K562 (cell line): ENCODE data around the gene TCHP. TPM values are rescaled to one million over a fixed set of nuclear protein-coding genes. Genes with fewer than 3 reads are reported as not detected.

Source experiments
- ILF3 ChIP-seq: fragments of 450-650 bp; IDR thresholded peaks from 2 replicates; pipeline ENCODE4 v1.6.1; 2018; ENCODE audit warnings: antibody characterized with exemption, mild to moderate bottlenecking, moderate library complexity, borderline replicate concordance
- KDM4B ChIP-seq, 2 experiments: fragments of 450-650 bp in 1 of 2; sonication (generic) in 1 of 2; IDR thresholded peaks; 2 replicates each; pipeline ENCODE4 v1.6.1; 2016 to 2017; ENCODE audit warnings: borderline replicate concordance in 2 of 2, antibody characterized with exemption in 1 of 2, low read depth in 1 of 2, mild to moderate bottlenecking in 1 of 2
- polyA plus RNA-seq, 8 experiments: library from polyadenylated mRNA; depleted of rRNA in 4 of 8; stranded (reverse) in 5 of 8; unstranded in 3 of 8; fragments of >200 nt; fragmentation: Nextera tagmentation in 2 of 8; fragmentation: Illumina TruSeq in 1 of 8; extraction: Ambion mirVana in 2 of 8; extraction: Trizol in 1 of 8; gene quantifications; 2 replicates each; pipeline versions ENCODE4 v1.2.1 to v1.2.3, GENCODE V29; 2011 to 2014; ENCODE audit warnings: inconsistent platforms in 1 of 8, missing spikeins in 1 of 8
- total RNA-seq, 7 experiments: library from RNA; depleted of rRNA in 6 of 7; stranded (reverse); fragments of >200 nt in 6 of 7; fragmentation: Illumina TruSeq in 2 of 7; extraction: Trizol in 2 of 7; gene quantifications; 2 replicates each; pipeline versions ENCODE4 v1.2.1 to v1.2.3, GENCODE V29; 2011 to 2021; ENCODE audit warnings: low replicate concordance in 1 of 7
- TF ChIP-seq, protein P1 (sequence below): sonication (generic); formaldehyde crosslinking; IDR thresholded peaks from 2 replicates; pipeline ENCODE4 v1.8.0; 2023; ENCODE audit warnings: mild to moderate bottlenecking, missing genetic modification reagents
- TF ChIP-seq, protein P2 (sequence below): fragments of 450-650 bp; IDR thresholded peaks from 2 replicates; pipeline ENCODE4 v1.6.1; 2018; ENCODE audit not compliant: partially characterized antibody
- TF ChIP-seq, protein P3 (sequence below): fragments of 450-650 bp; conservative IDR thresholded peaks from 2 replicates; pipeline ENCODE4 v1.6.1; 2016; ENCODE audit warnings: missing genetic modification characterization, low read depth, mild to moderate bottlenecking, control low read depth, missing compliant biosample characterization
- TF ChIP-seq, protein P4 (sequence below): fragments of 450-650 bp; IDR thresholded peaks from 2 replicates; pipeline ENCODE4 v1.6.1; 2016; ENCODE audit warnings: mild to moderate bottlenecking

The TCHP gene
- total and polyA plus RNA-seq, 9 of the 15 experiments (the other 6 are each of a cell fraction or from before 2014, with no cell fraction given), result 3.4 to 30.4 (median 19.7) TPM

DNA sequence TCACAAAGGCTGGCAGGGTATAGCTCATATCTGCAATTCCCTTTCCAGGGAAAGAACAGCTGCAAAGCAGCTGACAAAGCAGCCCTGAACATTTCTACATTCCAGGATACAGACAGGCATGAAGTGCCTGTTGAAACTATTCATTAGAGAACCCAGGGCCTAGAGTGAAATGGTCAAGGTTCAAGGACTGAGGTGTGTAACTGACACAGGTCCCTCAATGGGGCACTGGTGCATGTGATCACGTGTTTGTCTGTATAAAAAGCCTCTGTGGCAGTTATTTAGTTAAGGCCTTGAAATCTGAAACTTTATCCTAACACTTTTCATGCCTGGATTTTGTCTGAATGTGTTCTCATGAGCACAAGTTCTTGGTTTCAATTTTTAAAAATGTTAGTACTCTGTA lies 49.0 kb downstream of the TCHP start (continued):
- TF ChIP-seq, protein P1, sequence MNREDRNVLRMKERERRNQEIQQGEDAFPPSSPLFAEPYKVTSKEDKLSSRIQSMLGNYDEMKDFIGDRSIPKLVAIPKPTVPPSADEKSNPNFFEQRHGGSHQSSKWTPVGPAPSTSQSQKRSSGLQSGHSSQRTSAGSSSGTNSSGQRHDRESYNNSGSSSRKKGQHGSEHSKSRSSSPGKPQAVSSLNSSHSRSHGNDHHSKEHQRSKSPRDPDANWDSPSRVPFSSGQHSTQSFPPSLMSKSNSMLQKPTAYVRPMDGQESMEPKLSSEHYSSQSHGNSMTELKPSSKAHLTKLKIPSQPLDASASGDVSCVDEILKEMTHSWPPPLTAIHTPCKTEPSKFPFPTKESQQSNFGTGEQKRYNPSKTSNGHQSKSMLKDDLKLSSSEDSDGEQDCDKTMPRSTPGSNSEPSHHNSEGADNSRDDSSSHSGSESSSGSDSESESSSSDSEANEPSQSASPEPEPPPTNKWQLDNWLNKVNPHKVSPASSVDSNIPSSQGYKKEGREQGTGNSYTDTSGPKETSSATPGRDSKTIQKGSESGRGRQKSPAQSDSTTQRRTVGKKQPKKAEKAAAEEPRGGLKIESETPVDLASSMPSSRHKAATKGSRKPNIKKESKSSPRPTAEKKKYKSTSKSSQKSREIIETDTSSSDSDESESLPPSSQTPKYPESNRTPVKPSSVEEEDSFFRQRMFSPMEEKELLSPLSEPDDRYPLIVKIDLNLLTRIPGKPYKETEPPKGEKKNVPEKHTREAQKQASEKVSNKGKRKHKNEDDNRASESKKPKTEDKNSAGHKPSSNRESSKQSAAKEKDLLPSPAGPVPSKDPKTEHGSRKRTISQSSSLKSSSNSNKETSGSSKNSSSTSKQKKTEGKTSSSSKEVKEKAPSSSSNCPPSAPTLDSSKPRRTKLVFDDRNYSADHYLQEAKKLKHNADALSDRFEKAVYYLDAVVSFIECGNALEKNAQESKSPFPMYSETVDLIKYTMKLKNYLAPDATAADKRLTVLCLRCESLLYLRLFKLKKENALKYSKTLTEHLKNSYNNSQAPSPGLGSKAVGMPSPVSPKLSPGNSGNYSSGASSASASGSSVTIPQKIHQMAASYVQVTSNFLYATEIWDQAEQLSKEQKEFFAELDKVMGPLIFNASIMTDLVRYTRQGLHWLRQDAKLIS, result no peak
- TF ChIP-seq KDM4B (IDR thresholded peaks at IDR 0.05; ENCODE audit: borderline replicate concordance in 2 of 2, low read depth in 1 of 2) (no peak), ILF3 (no peak)
- TF ChIP-seq, protein P2, sequence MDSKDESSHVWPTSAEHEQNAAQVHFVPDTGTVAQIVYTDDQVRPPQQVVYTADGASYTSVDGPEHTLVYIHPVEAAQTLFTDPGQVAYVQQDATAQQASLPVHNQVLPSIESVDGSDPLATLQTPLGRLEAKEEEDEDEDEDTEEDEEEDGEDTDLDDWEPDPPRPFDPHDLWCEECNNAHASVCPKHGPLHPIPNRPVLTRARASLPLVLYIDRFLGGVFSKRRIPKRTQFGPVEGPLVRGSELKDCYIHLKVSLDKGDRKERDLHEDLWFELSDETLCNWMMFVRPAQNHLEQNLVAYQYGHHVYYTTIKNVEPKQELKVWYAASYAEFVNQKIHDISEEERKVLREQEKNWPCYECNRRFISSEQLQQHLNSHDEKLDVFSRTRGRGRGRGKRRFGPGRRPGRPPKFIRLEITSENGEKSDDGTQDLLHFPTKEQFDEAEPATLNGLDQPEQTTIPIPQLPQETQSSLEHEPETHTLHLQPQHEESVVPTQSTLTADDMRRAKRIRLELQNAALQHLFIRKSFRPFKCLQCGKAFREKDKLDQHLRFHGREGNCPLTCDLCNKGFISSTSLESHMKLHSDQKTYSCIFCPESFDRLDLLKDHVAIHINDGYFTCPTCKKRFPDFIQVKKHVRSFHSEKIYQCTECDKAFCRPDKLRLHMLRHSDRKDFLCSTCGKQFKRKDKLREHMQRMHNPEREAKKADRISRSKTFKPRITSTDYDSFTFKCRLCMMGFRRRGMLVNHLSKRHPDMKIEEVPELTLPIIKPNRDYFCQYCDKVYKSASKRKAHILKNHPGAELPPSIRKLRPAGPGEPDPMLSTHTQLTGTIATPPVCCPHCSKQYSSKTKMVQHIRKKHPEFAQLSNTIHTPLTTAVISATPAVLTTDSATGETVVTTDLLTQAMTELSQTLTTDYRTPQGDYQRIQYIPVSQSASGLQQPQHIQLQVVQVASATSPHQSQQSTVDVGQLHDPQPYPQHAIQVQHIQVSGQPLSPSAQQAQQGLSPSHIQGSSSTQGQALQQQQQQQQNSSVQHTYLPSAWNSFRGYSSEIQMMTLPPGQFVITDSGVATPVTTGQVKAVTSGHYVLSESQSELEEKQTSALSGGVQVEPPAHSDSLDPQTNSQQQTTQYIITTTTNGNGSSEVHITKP, result no peak
- TF ChIP-seq, protein P3, sequence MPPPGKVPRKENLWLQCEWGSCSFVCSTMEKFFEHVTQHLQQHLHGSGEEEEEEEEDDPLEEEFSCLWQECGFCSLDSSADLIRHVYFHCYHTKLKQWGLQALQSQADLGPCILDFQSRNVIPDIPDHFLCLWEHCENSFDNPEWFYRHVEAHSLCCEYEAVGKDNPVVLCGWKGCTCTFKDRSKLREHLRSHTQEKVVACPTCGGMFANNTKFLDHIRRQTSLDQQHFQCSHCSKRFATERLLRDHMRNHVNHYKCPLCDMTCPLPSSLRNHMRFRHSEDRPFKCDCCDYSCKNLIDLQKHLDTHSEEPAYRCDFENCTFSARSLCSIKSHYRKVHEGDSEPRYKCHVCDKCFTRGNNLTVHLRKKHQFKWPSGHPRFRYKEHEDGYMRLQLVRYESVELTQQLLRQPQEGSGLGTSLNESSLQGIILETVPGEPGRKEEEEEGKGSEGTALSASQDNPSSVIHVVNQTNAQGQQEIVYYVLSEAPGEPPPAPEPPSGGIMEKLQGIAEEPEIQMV (tag), result no peak
- TF ChIP-seq, protein P4, sequence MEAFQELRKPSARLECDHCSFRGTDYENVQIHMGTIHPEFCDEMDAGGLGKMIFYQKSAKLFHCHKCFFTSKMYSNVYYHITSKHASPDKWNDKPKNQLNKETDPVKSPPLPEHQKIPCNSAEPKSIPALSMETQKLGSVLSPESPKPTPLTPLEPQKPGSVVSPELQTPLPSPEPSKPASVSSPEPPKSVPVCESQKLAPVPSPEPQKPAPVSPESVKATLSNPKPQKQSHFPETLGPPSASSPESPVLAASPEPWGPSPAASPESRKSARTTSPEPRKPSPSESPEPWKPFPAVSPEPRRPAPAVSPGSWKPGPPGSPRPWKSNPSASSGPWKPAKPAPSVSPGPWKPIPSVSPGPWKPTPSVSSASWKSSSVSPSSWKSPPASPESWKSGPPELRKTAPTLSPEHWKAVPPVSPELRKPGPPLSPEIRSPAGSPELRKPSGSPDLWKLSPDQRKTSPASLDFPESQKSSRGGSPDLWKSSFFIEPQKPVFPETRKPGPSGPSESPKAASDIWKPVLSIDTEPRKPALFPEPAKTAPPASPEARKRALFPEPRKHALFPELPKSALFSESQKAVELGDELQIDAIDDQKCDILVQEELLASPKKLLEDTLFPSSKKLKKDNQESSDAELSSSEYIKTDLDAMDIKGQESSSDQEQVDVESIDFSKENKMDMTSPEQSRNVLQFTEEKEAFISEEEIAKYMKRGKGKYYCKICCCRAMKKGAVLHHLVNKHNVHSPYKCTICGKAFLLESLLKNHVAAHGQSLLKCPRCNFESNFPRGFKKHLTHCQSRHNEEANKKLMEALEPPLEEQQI, result no peak
